Stomach (tissue), 9 donors: ENCODE results near the gene IP6K1. TPM values are rescaled to one million over a fixed set of nuclear protein-coding genes. Genes with fewer than 3 reads are reported as not detected.
"Not testable (repeated sequence)": the region's sequence is repeated elsewhere in the genome, so short reads cannot be mapped to it uniquely, and the experiment has no call there.

Experiments
- DNase-seq, 2 donors: peaks; one replicate each; pipeline versions ENCODE4 v3.0.0 to v3.0.0-alpha.2; 2013 to 2019
- H3K27ac ChIP-seq, 5 donors: fragments of 200-600 bp in 4 of 5; sonication (generic) in 4 of 5; one replicate each; pipeline ENCODE4 v1.5.1; 2013 to 2019; ENCODE audit warnings: mild to moderate bottlenecking in 1 of 5, moderate library complexity in 1 of 5
- H3K27me3 ChIP-seq, 3 donors: fragments of 200-600 bp; sonication (generic); one replicate each; pipeline ENCODE4 v1.5.1; 2017 to 2019; ENCODE audit warnings: mixed run types in 1 of 3
- H3K36me3 ChIP-seq, 4 donors: fragments of 200-600 bp; sonication (generic); 1 replicate in 3 of 4; 2 replicates in 1 of 4; pipeline ENCODE4 v1.5.1; 2016 to 2019
- H3K4me1 ChIP-seq, 4 donors: fragments of 200-600 bp; sonication (generic); one replicate each; pipeline ENCODE4 v1.5.1; 2016 to 2019
- H3K4me3 ChIP-seq, 4 donors: fragments of 200-600 bp; sonication (generic) in 3 of 4; one replicate each; pipeline ENCODE4 v1.5.1; 2016 to 2019; ENCODE audit warnings: mild to moderate bottlenecking in 1 of 4
- H3K9me3 ChIP-seq, 4 donors: fragments of 200-600 bp; sonication (generic); one replicate each; pipeline ENCODE4 v1.5.1; 2016 to 2019
- EP300 ChIP-seq: sonication (generic); formaldehyde crosslinking; IDR thresholded peaks from one replicate; pipeline ENCODE4 v1.6.1; 2017; ENCODE audit warnings: antibody characterized with exemption
- POLR2A ChIP-seq, 4 donors: fragments of 450-650 bp; IDR thresholded peaks; one replicate each; pipeline ENCODE4 v1.6.1; 2016; ENCODE audit warnings: antibody characterized with exemption in 4 of 4, control low read depth in 2 of 4, mild to moderate bottlenecking in 1 of 4, moderate library complexity in 1 of 4
- POLR2AphosphoS5 ChIP-seq, 3 donors: sonication (generic); formaldehyde crosslinking; IDR thresholded peaks; one replicate each; pipeline ENCODE4 v1.6.1; 2016; ENCODE audit warnings: antibody characterized with exemption in 3 of 3
- WGBS, 5 donors: extraction: QIAGEN DNeasy Blood & Tissue Kit in 3 of 5; methylation state at CpG; one replicate each; pipeline versions ENCODE4 v1.1.5 to v1.1.7; 2013 to 2018; 5-methylcytosine and 5-hydroxymethylcytosine counted together
- intact Hi-C: fragments of 100-400 bp; cut with DNase I; formaldehyde crosslinking; loops from one replicate; pipeline ENCODE4 v1.15.1; 2023; ENCODE audit warnings: low total_unique reads
- polyA plus RNA-seq, 3 donors: library from polyadenylated mRNA; stranded (reverse); fragments of 200-250 nt; gene quantifications; one replicate each; pipeline ENCODE4 v1.2.3, GENCODE V29; 2013
- total RNA-seq, 5 donors: library from RNA; depleted of rRNA; stranded (reverse); fragments of >200 nt; gene quantifications; one replicate each; pipeline versions ENCODE4 v1.1.0 to v1.2.3, GENCODE V29; 2014 to 2016
- TF ChIP-seq, protein P1 (sequence below), 7 experiments: fragments of 450-650 bp in 4 of 7; fragments of 200-600 bp in 3 of 7; sonication (generic) in 3 of 7; IDR thresholded peaks; one replicate each; pipeline ENCODE4 v1.5.1; 2016 to 2019; ENCODE audit warnings: antibody characterized with exemption in 7 of 7, control low read depth in 2 of 7, mild to moderate bottlenecking in 1 of 7
- donor health status: healthy with polysubstance abuse.
- donor health status: Bipolar disorder and iron deficiency.
- donor health status: healthy.

The IP6K1 gene
- total and polyA plus RNA-seq, 8 donors, result 7.7 to 68.3 (median 21.6) TPM

DNA sequence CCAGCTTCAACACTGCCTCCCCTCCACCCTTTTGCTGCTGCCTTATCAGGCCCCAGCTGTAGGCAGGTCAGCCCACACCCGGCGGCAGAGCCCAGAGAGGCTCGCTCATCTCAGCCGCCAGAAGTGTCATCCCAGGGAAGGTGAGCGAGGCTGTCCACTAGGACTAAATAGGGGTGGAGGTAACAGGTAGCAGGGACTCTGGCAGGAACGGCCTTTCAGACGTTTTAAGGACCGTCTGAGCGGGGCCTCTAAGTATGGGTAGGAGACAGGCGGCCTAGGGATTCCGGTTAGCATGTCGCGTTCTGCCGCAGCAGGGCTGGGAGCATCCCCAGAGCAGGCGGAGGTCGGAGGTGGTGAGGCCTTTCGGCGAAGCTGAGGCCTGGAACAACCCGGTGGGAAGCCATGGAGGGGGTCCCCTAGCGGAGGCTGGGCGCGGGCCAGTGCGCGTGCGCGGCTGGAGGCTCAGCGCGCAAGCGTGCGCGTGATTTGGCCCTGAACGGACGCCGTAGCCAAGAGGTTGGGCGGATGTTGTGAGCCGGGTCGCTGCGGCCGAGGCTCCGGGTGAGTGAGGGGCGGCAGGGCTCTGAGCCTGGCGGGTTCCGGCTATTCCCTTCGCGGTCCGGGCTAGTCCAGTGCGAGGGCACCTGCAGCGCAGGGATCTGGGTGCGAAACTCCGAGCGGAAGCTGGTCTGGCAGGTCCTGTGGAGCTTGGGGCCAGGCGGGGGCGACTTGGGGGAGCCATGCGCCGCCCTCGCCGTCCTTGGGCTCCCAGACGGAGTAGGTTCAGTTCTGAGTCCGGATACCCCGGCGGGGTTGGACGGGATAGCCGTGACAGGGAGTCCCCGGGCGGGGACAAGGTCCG is 97.1 kb downstream of the IP6K1 start, which contains the start of the genes MST1 and RNF123:
Gene MST1, minus strand, starts transcription at position 429 of the 862 bp plus-strand sequence. CDS start 783 bp downstream, outside the sequence.
Gene RNF123, plus strand, starts transcription at position 512 of the 862 bp plus-strand sequence. CDS start 1,609 bp downstream, outside the sequence.
- 1 to 2% (median 1%) methylated on average over 26 to 66 of the region's 66 CpGs for WGBS, 5 donors
- H3K27ac ChIP-seq, result peak within 1 kb of the TSS; percentile 77 to 91 (median 88)

DNA sequence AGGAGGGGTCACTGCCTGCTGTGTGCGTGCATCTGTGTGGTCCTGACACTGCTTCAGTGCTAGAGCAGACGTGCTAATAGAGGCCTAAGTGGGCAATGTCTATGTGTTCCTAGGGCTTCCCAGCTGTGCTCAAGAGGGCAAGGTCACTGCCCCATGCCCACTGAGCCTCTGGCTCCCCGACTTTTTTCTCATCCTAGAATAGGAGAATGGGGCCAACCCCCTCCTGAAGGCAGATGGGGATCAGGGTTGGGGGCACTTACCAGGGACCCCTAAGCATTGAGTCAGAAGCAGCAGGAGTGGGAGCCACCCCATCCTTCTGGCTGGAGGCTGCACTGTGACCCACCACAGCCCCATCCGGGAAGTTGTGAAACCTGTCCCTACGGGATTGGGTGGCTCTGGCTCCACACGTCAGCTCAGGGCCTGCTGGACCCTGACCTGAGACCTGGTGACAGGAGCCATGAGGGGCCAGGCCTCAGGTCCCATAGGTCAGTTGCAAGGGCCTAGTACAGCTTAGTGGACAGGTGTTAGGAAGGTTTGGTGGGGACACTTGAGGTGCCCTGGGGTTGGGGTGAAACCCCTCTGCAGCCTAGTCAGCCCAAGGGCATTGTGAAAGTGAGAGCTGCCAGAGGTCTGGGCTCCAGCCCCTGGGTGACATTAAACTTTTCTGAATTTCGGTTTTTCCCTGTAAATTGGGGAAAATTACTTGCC is 97.8 kb downstream of the IP6K1 start:
- Histone ChIP-seq H3K4me3 (peak overlapping the region; percentile 71 to 95 (median 83)), H3K27ac (peak overlapping the region in 4 of 5 donors; percentile 77 to 91 (median 86)), H3K27me3 (peaks cover 0 to 22% (median 0%) of the 10 kb centered on the region in 3 donors), H3K4me1 (peaks cover 26 to 52% (median 49%) of the 10 kb centered on the region in 4 donors), H3K36me3 (peaks cover 5 to 17% (median 14%) of the 10 kb centered on the region in 4 donors)
- WGBS, 5 donors, result 48 to 72% (median 67%) methylated on average over 3 to 7 of the region's 7 CpGs
- intact Hi-C loops, DNase-seq, H3K9me3 ChIP-seq: not testable (repeated sequence)

More for the DNA sequence above, 97.1 kb downstream of the IP6K1 start, which contains the start of the genes MST1 and RNF123:
- H3K4me3 ChIP-seq, result peak within 1 kb of the TSS; percentile 71 to 95 (median 83)
- H3K36me3 ChIP-seq, result peaks cover 2 to 10% (median 6%) of the 10 kb centered on the region in 4 donors
- H3K9me3 ChIP-seq, result no peaks in the 10 kb centered on the region
- TF ChIP-seq, protein P1, sequence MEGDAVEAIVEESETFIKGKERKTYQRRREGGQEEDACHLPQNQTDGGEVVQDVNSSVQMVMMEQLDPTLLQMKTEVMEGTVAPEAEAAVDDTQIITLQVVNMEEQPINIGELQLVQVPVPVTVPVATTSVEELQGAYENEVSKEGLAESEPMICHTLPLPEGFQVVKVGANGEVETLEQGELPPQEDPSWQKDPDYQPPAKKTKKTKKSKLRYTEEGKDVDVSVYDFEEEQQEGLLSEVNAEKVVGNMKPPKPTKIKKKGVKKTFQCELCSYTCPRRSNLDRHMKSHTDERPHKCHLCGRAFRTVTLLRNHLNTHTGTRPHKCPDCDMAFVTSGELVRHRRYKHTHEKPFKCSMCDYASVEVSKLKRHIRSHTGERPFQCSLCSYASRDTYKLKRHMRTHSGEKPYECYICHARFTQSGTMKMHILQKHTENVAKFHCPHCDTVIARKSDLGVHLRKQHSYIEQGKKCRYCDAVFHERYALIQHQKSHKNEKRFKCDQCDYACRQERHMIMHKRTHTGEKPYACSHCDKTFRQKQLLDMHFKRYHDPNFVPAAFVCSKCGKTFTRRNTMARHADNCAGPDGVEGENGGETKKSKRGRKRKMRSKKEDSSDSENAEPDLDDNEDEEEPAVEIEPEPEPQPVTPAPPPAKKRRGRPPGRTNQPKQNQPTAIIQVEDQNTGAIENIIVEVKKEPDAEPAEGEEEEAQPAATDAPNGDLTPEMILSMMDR (IDR thresholded peaks at IDR 0.05), result peak in 2 of 7 experiments; percentile 23 to 37
- TF ChIP-seq POLR2A (IDR thresholded peaks at IDR 0.05) (no peak), EP300 (no peak), POLR2AphosphoS5 (IDR thresholded peaks at IDR 0.05) (peak; percentile 62 to 96 (median 73))
- peaks cover 0 to 22% (median 0%) of the 10 kb centered on the region in 3 donors for H3K27me3 ChIP-seq
- peak; percentile 90 to 98 for DNase-seq
- H3K4me1 ChIP-seq, result peaks cover 26 to 52% (median 49%) of the 10 kb centered on the region in 4 donors
- intact Hi-C loops, result no loop called here

DNA sequence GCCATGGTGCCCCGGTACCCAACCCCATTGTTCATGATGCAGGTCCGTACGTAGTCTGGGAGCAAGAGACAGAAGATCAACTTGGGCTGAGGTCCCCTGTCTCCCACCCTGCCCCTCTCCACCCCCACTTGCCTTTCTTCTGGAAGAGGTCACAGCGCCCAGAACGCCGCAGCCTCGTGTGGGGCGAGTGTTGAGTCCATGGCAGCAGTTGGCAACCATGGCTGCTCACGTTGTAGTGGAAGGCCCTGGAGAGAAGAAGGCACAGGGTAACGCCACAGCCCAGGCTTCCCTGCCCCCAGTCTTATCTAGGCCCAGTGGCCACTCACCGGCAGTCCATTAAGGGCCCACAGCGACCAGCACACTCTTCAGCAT is 98.9 kb downstream of the IP6K1 start:
- H3K9me3 ChIP-seq, DNase-seq, intact Hi-C loops, H3K27ac ChIP-seq: not testable (repeated sequence)
- 84 to 94% (median 93%) methylated on average over 4 to 12 of the region's 12 CpGs for WGBS, 5 donors
- H3K4me1 ChIP-seq, result peaks cover 26 to 52% (median 49%) of the 10 kb centered on the region in 4 donors
- H3K4me3 ChIP-seq, result peak overlapping the region in 1 of 4 donors; percentile 55
- peaks cover 0 to 22% (median 0%) of the 10 kb centered on the region in 3 donors for H3K27me3 ChIP-seq
- peaks cover 16 to 28% (median 25%) of the 10 kb centered on the region in 4 donors for H3K36me3 ChIP-seq

DNA sequence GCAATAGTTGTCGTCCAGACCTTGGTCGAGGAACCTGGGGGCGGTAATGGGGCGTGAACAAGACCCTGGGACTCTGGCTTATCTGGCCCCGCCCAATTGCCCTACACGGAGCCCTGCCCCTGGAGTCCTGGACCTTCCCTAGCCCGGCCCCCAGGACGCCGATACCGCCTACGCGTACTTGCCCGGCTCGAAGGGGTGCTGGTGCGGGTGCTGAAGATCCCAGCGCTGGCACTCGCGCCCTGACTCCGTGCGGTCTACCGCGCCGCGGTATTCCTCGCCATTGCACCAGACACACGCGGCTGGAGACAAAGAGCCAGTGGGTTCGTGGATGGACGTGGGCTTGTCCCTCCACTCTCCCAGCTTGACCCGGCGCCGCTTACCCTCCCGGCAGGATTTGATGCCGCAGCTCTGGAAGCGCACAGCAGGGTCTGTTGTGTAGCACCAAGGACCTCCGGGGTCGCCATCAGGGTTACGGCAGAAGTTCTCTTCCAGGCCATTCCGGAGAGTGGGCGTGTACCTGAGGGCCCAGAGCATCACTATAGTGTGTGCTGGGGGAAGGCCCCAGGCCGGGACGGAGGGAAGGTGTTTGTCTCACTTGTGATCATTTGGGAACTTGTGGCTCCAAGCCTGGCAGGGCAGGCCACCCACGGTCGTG is 99.4 kb downstream of the IP6K1 start:
- H3K4me1 ChIP-seq, result peaks cover 26 to 51% (median 48%) of the 10 kb centered on the region in 4 donors
- H3K27ac ChIP-seq, result peak overlapping the region in 2 of 5 donors; percentile 4 to 39
- peak; percentile 80 to 89 for DNase-seq
- H3K4me3 ChIP-seq, result peak overlapping the region; percentile 31 to 55 (median 36)
- WGBS, 5 donors, result 9 to 12% (median 11%) methylated on average over 30 to 44 of the region's 44 CpGs; no CpG with 5 or more reads in 1 of the 5 donors
- H3K36me3 ChIP-seq, result peaks cover 21 to 33% (median 30%) of the 10 kb centered on the region in 4 donors
- intact Hi-C loops, H3K9me3 ChIP-seq: not testable (repeated sequence)
- H3K27me3 ChIP-seq, result peaks cover 0 to 22% (median 0%) of the 10 kb centered on the region in 3 donors

DNA sequence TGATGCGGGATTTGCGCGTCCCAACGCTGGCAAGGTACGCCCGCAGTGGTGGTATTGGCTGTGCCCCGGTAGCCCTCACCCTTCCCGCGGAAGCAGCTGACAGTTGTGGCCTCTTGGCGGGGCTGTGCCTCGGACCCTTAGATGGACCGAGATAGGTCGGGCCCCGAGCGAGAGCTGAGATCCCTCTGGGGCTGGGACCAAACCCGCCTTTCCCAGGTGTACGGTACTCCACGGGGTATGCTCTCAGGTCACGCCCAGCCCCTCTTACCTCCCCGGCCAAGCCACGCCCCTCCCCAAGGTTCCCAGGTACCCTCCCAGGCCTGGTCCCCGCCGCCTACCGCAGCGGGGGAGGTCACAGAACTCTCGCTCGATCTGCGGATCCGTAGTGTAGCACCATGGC is 100.0 kb downstream of the IP6K1 start:
- Histone ChIP-seq H3K27me3 (peaks cover 0 to 22% (median 0%) of the 10 kb centered on the region in 3 donors), H3K4me1 (peaks cover 25 to 45% (median 42%) of the 10 kb centered on the region in 4 donors), H3K4me3 (peak overlapping the region; percentile 31 to 55 (median 36)), H3K36me3 (peaks cover 26 to 38% (median 36%) of the 10 kb centered on the region in 4 donors), H3K27ac (peak overlapping the region in 3 of 5 donors; percentile 4 to 54 (median 39))
- intact Hi-C loops, H3K9me3 ChIP-seq: not testable (repeated sequence)
- DNase-seq, result peak; percentile 78 to 80
- 1 to 6% (median 1%) methylated on average over 7 to 25 of the region's 29 CpGs; no CpG with 5 or more reads in 1 of the 5 donors for WGBS, 5 donors

DNA sequence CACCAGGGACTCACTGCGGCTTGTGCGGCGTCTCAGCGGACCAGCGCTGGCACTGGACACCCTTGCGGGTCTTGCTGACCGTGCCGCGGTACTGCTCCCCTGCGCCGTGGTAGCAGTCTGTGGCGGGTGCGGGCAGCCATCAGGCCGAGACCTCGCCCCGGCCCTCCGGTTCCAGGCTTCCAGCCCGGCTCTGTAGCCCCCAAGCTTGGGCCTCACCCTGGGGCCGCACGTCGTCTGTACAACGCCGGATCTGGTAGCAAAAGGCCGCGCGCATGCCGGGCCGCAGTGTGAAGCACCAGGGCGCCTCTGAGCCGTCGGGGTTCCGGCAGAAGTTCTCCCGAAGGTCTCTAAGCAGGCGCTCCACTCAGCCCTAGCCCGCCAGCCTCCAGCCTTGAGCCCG is 100.5 kb downstream of the IP6K1 start:
- Histone ChIP-seq H3K4me1 (peaks cover 20 to 40% (median 37%) of the 10 kb centered on the region in 4 donors), H3K27me3 (peaks cover 0 to 22% (median 0%) of the 10 kb centered on the region in 3 donors), H3K4me3 (peak overlapping the region in 2 of 4 donors; percentile 38 to 55), H3K36me3 (peaks cover 31 to 43% (median 41%) of the 10 kb centered on the region in 4 donors)
- WGBS, 5 donors, result 7 to 19% (median 14%) methylated on average over 20 to 35 of the region's 36 CpGs
- H3K27ac ChIP-seq, H3K9me3 ChIP-seq, intact Hi-C loops, DNase-seq: not testable (repeated sequence)

DNA sequence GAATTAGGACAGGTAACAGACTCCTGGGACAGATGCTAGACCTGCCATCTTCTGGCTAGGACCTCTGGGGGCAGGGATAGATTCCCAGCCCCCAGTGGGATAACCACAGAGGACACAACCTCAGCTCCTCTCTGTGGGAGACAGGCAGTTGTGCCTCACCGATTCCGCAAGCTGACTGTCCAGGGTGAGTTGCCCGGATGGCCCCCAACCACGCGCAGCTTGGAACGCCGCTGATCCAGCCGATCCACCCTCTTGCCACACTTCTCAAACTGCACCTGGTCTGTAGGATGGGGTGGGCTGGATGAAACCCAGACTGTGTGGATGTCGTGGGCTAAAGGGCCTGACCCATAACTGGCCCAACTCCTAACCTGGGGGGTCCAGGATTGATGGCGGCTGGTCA is 101.2 kb downstream of the IP6K1 start:
- intact Hi-C loops, H3K27ac ChIP-seq, H3K9me3 ChIP-seq, H3K4me3 ChIP-seq, DNase-seq: not testable (repeated sequence)
- peaks cover 0 to 22% (median 0%) of the 10 kb centered on the region in 3 donors for H3K27me3 ChIP-seq
- H3K36me3 ChIP-seq, result peaks cover 39 to 51% (median 48%) of the 10 kb centered on the region in 4 donors
- WGBS, 5 donors, result 81 to 95% (median 94%) methylated on average over 2 to 10 of the region's 10 CpGs
- peaks cover 12 to 33% (median 30%) of the 10 kb centered on the region in 4 donors for H3K4me1 ChIP-seq

DNA sequence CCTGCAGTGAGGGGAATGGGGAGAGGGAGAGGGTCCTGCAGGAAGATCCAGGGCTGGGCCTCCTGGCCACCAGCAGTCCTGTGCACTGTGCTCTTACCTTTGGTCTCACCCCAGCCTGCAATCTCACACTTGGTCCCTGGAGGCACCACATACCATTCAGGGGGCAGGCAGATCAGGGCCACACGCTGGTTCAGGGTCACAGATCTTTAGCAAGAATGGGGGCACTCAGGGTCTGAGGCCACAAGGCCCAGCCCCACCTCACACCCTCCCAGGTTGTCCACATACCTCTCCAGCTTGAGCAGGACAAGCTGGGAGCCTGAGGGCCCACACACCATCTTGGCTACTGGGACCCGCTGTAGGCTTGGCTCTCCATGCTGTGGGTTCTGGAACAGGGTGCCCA is 101.9 kb downstream of the IP6K1 start:
- intact Hi-C loops, H3K27ac ChIP-seq, H3K4me3 ChIP-seq, DNase-seq, H3K9me3 ChIP-seq: not testable (repeated sequence)
- peaks cover 45 to 57% (median 55%) of the 10 kb centered on the region in 4 donors for H3K36me3 ChIP-seq
- peaks cover 0 to 22% (median 0%) of the 10 kb centered on the region in 3 donors for H3K27me3 ChIP-seq
- 80 to 100% (median 88%) methylated on average over 1 to 2 of the region's 2 CpGs for WGBS, 5 donors
- H3K4me1 ChIP-seq, result peaks cover 8 to 29% (median 26%) of the 10 kb centered on the region in 4 donors
